ENCODE data around the gene CYBA. TPM values are rescaled to one million over a fixed set of nuclear protein-coding genes. Genes with fewer than 3 reads are reported as not detected.
A peak's percentile ranks its signal among the peaks of the same experiment; 100 is the strongest.

The CYBA gene
- total and polyA plus RNA-seq, 10 of the 15 experiments (the other 5 are each of a cell fraction or from before 2014, with no cell fraction given): 0.55 to 598 (median 258) TPM

- RAD21 ChIA-PET (ENCODE audit: unreplicated experiment): interaction anchor here (0.6 kb wide), 1 partner anchor 33 kb away, joined by 3 read pairs; no protein-coding TSS in a partner anchor
- WGBS (ENCODE audit: insufficient coverage, insufficient replicate concordance, low lambda C conversion rate, missing lambda C conversion rate): 87% methylated on average over 6 of the region's 6 CpGs
- Histone ChIP-seq H3K4me1 (ENCODE audit: control insufficient read depth, insufficient read depth, low read length) (peaks cover 4% of the 10 kb centered on the region), H2AFZ (ENCODE audit: control insufficient read depth, low read depth, low read length) (no peak overlapping the region), H3K9ac (ENCODE audit: control insufficient read depth, insufficient read depth, low read length) (no peak overlapping the region), H3K4me3 (no peak overlapping the region), H3K27me3 (replicated peaks in 1 of 2; ENCODE audit: control insufficient read depth in 2 of 2, insufficient read depth in 2 of 2, low read length in 1 of 2) (no peaks in the 10 kb centered on the region), H3K4me2 (ENCODE audit: control insufficient read depth, insufficient read depth) (no peak overlapping the region), H3K36me3 (ENCODE audit: control insufficient read depth in 2 of 2, insufficient read depth in 2 of 2, low read length in 1 of 2) (peaks cover 11 to 17% of the 10 kb centered on the region in 2 experiments; a peak in 3 of 4 replicates), H3K9me3 (replicated peaks; ENCODE audit: control insufficient read depth, insufficient read depth, low read length) (no peaks in the 10 kb centered on the region), H3K79me2 (ENCODE audit: control insufficient read depth, insufficient read depth, low read length) (peaks cover 15% of the 10 kb centered on the region), H3K27ac (ENCODE audit: control insufficient read depth, insufficient read depth) (no peak overlapping the region), H4K20me1 (ENCODE audit: control insufficient read depth, insufficient read depth) (no peaks in the 10 kb centered on the region)
- POLR2A ChIA-PET: no interaction called here
- DNase-seq (ENCODE audit: low read depth, low spot score) (no peak), ATAC-seq (peak; percentile 23; the same call in 2 of the 3 replicates), FAIRE-seq (no peak)
- in situ Hi-C loops (cut with MboI) (no loop called here), intact Hi-C loops (cut with micrococcal nuclease; ENCODE audit: unreplicated experiment) (no loop called here)
- BruUV-seq (replicated peaks): no TSS peak
- CTCF ChIA-PET: interaction anchor here (1.4 kb wide), 1 partner anchor 14 kb away, joined by 5 read pairs; no protein-coding TSS in a partner anchor
- SMC1A ChIA-PET (ENCODE audit: uncharacterized antibody, unreplicated experiment): no interaction called here
- no peak for TF ChIP-seq POLR2A (IDR thresholded peaks at IDR 0.05; ENCODE audit: low read depth, low read length)
- no peak for TF ChIP-seq YY1 (IDR thresholded peaks at IDR 0.05; ENCODE audit: low read depth, low read length)
- no peak for TF ChIP-seq ETV6 (conservative IDR thresholded peaks at IDR 0.05 in 1 of 2, IDR thresholded peaks at IDR 0.05 in 1 of 2; ENCODE audit: borderline replicate concordance in 1 of 2, low read depth in 1 of 2)
- no peak for TF ChIP-seq ZBTB40 (IDR thresholded peaks at IDR 0.05; ENCODE audit: borderline replicate concordance)
- TF ChIP-seq RUNX3 (IDR thresholded peaks at IDR 0.05; ENCODE audit: low read length): no peak
- TF ChIP-seq RCOR1 (conservative IDR thresholded peaks at IDR 0.05; ENCODE audit: low read depth, low read length): no peak
- TF ChIP-seq ASH2L (IDR thresholded peaks at IDR 0.05; ENCODE audit: borderline replicate concordance, low read depth): no peak
- no peak for TF ChIP-seq CBX3 (IDR thresholded peaks at IDR 0.05; ENCODE audit: borderline replicate concordance, low read depth)
- TF ChIP-seq POLR2AphosphoS2 (IDR thresholded peaks at IDR 0.05; ENCODE audit: low read depth, low read length): no peak
- TF ChIP-seq YBX1 (IDR thresholded peaks at IDR 0.05): no peak
- TF ChIP-seq BHLHE40 (IDR thresholded peaks at IDR 0.05; ENCODE audit: borderline replicate concordance in 1 of 2, low read depth in 2 of 2, low read length in 1 of 2): no peak
- no peak for TF ChIP-seq FOXM1 (IDR thresholded peaks at IDR 0.05; ENCODE audit: low read depth, low read length)
- TF ChIP-seq BRCA1 (IDR thresholded peaks at IDR 0.05; ENCODE audit: low read depth, low read length): no peak
Measured at GRCh38 chr16:88593910-88594309, 56.9 kb downstream of the CYBA start.

Measured in GM12878 (cell line).